ENCODE data around the gene NARF. TPM values are rescaled to one million over a fixed set of nuclear protein-coding genes. Genes with fewer than 3 reads are reported as not detected.
A peak's percentile ranks its signal among the peaks of the same experiment; 100 is the strongest.
"Not testable (repeated sequence)": the region's sequence is repeated elsewhere in the genome, so short reads cannot be mapped to it uniquely, and the experiment has no call there.

Gene NARF
- polyA plus RNA-seq, 1 donor, result 44.1 TPM

GRCh38 chr17:82458885-82459424, 414 bp downstream of the NARF start:
- DNase-seq, result peak; percentile 36 to 50
- WGBS (ENCODE audit: insufficient coverage, low lambda C conversion rate), result no CpG with 5 or more reads among the region's 62 CpGs
- Histone ChIP-seq H3K4me3 (ENCODE audit: low read length) (peak overlapping the region; percentile 89), H3K9me3 (ENCODE audit: control insufficient read depth, low read depth, low read length) (peaks cover 3% of the 10 kb centered on the region), H3K4me1 (ENCODE audit: control insufficient read depth, insufficient read depth, low read length) (peaks cover 18% of the 10 kb centered on the region), H3K36me3 (ENCODE audit: control insufficient read depth, insufficient read depth, low read length) (peaks cover 35% of the 10 kb centered on the region), H3K27me3 (ENCODE audit: control insufficient read depth, insufficient read depth, low read length) (no peaks in the 10 kb centered on the region), H3K27ac (ENCODE audit: low read length) (peak overlapping the region; percentile 54)

DNA sequence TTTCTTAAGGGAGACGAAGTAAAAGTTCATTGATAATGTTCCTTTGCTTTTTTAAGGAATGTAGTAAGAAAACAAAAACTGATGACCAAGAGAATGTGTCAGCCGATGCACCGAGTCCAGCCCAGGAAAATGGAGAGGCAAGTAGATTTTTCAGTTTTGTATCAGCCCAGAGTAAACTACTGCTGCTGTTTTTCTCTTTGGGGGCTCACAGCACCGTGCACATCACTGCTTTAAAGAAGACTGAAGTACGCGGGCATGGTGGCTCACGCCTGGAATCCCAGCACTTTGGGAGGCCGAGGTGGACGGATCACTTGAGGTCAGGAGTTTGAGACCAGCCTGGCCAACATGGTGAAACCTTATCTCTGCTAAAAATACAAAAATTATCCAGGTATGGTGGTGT, 1.4 kb downstream of the NARF start:
- not testable (repeated sequence) for H3K9me3 ChIP-seq (ENCODE audit: control insufficient read depth, low read depth, low read length); H3K27ac ChIP-seq (ENCODE audit: low read length); DNase-seq; H3K4me3 ChIP-seq (ENCODE audit: low read length); H3K27me3 ChIP-seq (ENCODE audit: control insufficient read depth, insufficient read depth, low read length)
- H3K4me1 ChIP-seq (ENCODE audit: control insufficient read depth, insufficient read depth, low read length), result peaks cover 18% of the 10 kb centered on the region
- peaks cover 45% of the 10 kb centered on the region for H3K36me3 ChIP-seq (ENCODE audit: control insufficient read depth, insufficient read depth, low read length)
- 100% methylated on average over 1 of the region's 9 CpGs for WGBS (ENCODE audit: insufficient coverage, low lambda C conversion rate)

- H3K27ac ChIP-seq (ENCODE audit: low read length), result peak overlapping the region; percentile 6
- DNase-seq, result peak; percentile 40 to 63
- WGBS (ENCODE audit: insufficient coverage, low lambda C conversion rate), result no CpG with 5 or more reads among the region's 10 CpGs
- H3K4me3 ChIP-seq (ENCODE audit: low read length), result no peak overlapping the region
- no peaks in the 10 kb centered on the region for H3K9me3 ChIP-seq (ENCODE audit: control insufficient read depth, low read depth, low read length)
- peaks cover 16% of the 10 kb centered on the region for H3K4me1 ChIP-seq (ENCODE audit: control insufficient read depth, insufficient read depth, low read length)
- no peaks in the 10 kb centered on the region for H3K27me3 ChIP-seq (ENCODE audit: control insufficient read depth, insufficient read depth, low read length)
- H3K36me3 ChIP-seq (ENCODE audit: control insufficient read depth, insufficient read depth, low read length), result peaks cover 58% of the 10 kb centered on the region
These were observed 3.4 kb downstream of the NARF start for GRCh38 chr17:82461827-82462524.

- DNase-seq, result no peak
- Histone ChIP-seq H3K4me3 (ENCODE audit: low read length) (no peak overlapping the region), H3K9me3 (ENCODE audit: control insufficient read depth, low read depth, low read length) (no peaks in the 10 kb centered on the region), H3K27ac (ENCODE audit: low read length) (no peak overlapping the region), H3K27me3 (ENCODE audit: control insufficient read depth, insufficient read depth, low read length) (no peaks in the 10 kb centered on the region), H3K36me3 (ENCODE audit: control insufficient read depth, insufficient read depth, low read length) (peaks cover 67% of the 10 kb centered on the region), H3K4me1 (ENCODE audit: control insufficient read depth, insufficient read depth, low read length) (peaks cover 8% of the 10 kb centered on the region)
- no CpG with 5 or more reads among the region's 6 CpGs for WGBS (ENCODE audit: insufficient coverage, low lambda C conversion rate)
These were observed 4.8 kb downstream of the NARF start for GRCh38 chr17:82463391-82463790.

- WGBS (ENCODE audit: insufficient coverage, low lambda C conversion rate), result no CpG with 5 or more reads among the region's 7 CpGs
- Histone ChIP-seq H3K27ac (ENCODE audit: low read length) (no peak overlapping the region), H3K27me3 (ENCODE audit: control insufficient read depth, insufficient read depth, low read length) (no peaks in the 10 kb centered on the region), H3K4me1 (ENCODE audit: control insufficient read depth, insufficient read depth, low read length) (peaks cover 8% of the 10 kb centered on the region), H3K4me3 (ENCODE audit: low read length) (no peak overlapping the region), H3K9me3 (ENCODE audit: control insufficient read depth, low read depth, low read length) (no peaks in the 10 kb centered on the region), H3K36me3 (ENCODE audit: control insufficient read depth, insufficient read depth, low read length) (peaks cover 73% of the 10 kb centered on the region)
- DNase-seq, result no peak
These were observed 5.5 kb downstream of the NARF start for GRCh38 chr17:82463925-82464566.

GRCh38 chr17:82464567-82464929, 6.0 kb downstream of the NARF start:
- Histone ChIP-seq H3K27ac (ENCODE audit: low read length) (no peak overlapping the region), H3K4me3 (ENCODE audit: low read length) (no peak overlapping the region), H3K4me1 (ENCODE audit: control insufficient read depth, insufficient read depth, low read length) (peaks cover 8% of the 10 kb centered on the region), H3K9me3 (ENCODE audit: control insufficient read depth, low read depth, low read length) (no peaks in the 10 kb centered on the region), H3K36me3 (ENCODE audit: control insufficient read depth, insufficient read depth, low read length) (peaks cover 77% of the 10 kb centered on the region), H3K27me3 (ENCODE audit: control insufficient read depth, insufficient read depth, low read length) (no peaks in the 10 kb centered on the region)
- no peak for DNase-seq
- WGBS (ENCODE audit: insufficient coverage, low lambda C conversion rate), result no CpG with 5 or more reads among the region's 11 CpGs

- Histone ChIP-seq H3K9me3 (ENCODE audit: control insufficient read depth, low read depth, low read length) (no peaks in the 10 kb centered on the region), H3K27me3 (ENCODE audit: control insufficient read depth, insufficient read depth, low read length) (no peaks in the 10 kb centered on the region), H3K4me1 (ENCODE audit: control insufficient read depth, insufficient read depth, low read length) (peaks cover 8% of the 10 kb centered on the region), H3K4me3 (ENCODE audit: low read length) (no peak overlapping the region), H3K27ac (ENCODE audit: low read length) (no peak overlapping the region), H3K36me3 (ENCODE audit: control insufficient read depth, insufficient read depth, low read length) (peaks cover 79% of the 10 kb centered on the region)
- no peak for DNase-seq
- WGBS (ENCODE audit: insufficient coverage, low lambda C conversion rate), result no CpG with 5 or more reads among the region's 7 CpGs
These were observed 6.6 kb downstream of the NARF start for GRCh38 chr17:82465023-82465603.

DNA sequence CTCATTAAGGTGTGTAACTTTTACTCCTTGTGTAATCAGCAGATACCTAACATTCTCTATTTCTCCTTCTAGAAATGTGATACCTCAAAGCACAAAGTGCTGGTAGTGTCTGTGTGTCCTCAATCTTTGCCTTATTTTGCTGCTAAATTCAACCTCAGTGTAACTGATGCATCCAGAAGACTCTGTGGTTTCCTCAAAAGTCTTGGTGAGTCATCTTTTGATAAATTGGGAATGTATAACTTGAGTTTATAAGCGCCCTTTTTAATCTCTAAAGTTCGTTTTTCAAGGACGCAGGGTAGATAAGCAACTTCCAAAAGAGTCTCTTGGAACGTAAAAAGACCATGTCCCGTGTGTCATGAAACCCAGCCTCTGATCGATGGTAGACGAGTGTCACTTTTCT, 10.2 kb downstream of the NARF start:
- no peak for DNase-seq
- WGBS (ENCODE audit: insufficient coverage, low lambda C conversion rate), result no CpG with 5 or more reads among the region's 7 CpGs
- Histone ChIP-seq H3K4me3 (ENCODE audit: low read length) (no peak overlapping the region), H3K36me3 (ENCODE audit: control insufficient read depth, insufficient read depth, low read length) (peaks cover 60% of the 10 kb centered on the region), H3K27me3 (ENCODE audit: control insufficient read depth, insufficient read depth, low read length) (no peaks in the 10 kb centered on the region), H3K9me3 (ENCODE audit: control insufficient read depth, low read depth, low read length) (no peaks in the 10 kb centered on the region), H3K4me1 (ENCODE audit: control insufficient read depth, insufficient read depth, low read length) (no peaks in the 10 kb centered on the region), H3K27ac (ENCODE audit: low read length) (no peak overlapping the region)

DNA sequence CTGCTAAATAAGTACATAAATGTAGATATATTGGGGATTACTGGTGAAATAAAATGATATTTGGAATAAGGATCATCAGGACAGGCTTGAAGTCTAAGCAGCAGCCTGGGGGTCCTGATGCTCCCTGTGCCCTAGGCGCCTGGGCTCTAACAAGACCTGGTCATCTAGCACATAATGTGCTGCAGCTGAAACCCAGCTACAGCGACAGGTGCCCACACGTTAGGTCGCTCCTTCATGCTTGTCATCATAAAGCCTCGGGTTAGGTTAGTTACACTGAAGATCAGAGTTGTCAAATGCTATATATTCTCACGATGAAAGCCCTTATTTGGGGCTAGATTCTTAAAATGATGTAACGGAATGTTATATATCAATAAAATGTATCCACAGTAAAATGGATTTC, 11.5 kb downstream of the NARF start:
- DNase-seq, result no peak
- H3K27ac ChIP-seq (ENCODE audit: low read length), result no peak overlapping the region
- H3K9me3 ChIP-seq (ENCODE audit: control insufficient read depth, low read depth, low read length), result no peaks in the 10 kb centered on the region
- no peaks in the 10 kb centered on the region for H3K27me3 ChIP-seq (ENCODE audit: control insufficient read depth, insufficient read depth, low read length)
- no peak overlapping the region for H3K4me3 ChIP-seq (ENCODE audit: low read length)
- 97% methylated on average over 6 of the region's 7 CpGs for WGBS (ENCODE audit: insufficient coverage, low lambda C conversion rate)
- H3K4me1 ChIP-seq (ENCODE audit: control insufficient read depth, insufficient read depth, low read length), result no peaks in the 10 kb centered on the region
- peaks cover 59% of the 10 kb centered on the region for H3K36me3 ChIP-seq (ENCODE audit: control insufficient read depth, insufficient read depth, low read length)

DNA sequence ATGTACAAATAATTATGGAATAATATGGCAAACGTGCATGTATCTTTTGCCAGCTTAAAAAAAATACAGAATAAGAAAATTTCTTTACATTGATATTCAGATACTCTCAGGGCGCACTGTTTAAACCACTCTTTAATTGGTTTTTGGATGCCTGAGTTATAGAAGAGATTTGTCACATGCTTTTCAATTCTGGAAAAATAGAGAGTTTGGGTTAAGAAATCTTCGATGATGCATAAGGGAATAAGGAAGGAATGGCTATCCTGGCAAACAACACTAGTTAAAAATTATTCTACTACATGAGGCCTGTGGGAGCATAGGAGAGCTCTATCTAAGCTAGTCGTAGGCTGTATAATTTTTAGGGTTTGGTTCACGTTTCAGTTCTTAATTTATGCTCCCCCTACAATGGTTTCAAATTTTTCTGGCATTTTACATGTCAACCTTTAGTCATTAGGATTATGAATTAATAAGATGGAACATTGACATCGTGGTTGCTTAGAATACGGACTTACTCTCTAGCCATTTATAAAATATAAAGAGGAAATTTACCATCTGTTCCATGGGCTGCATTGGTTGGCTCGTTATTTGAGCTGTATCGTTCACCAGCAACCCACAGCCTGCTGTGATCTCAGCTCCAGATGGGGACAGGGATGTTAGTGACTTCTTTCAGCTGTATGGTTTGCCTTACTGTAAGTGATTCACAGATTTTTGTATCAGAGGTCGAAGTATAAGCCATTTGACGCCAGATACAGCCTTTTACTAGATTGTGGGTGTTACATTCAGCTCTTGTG, 15.9 kb downstream of the NARF start:
- DNase-seq, result no peak
- H3K9me3 ChIP-seq (ENCODE audit: control insufficient read depth, low read depth, low read length), result no peaks in the 10 kb centered on the region
- H3K27ac ChIP-seq (ENCODE audit: low read length), result no peak overlapping the region
- peaks cover 55% of the 10 kb centered on the region for H3K36me3 ChIP-seq (ENCODE audit: control insufficient read depth, insufficient read depth, low read length)
- 87% methylated on average over 3 of the region's 11 CpGs for WGBS (ENCODE audit: insufficient coverage, low lambda C conversion rate)
- no peaks in the 10 kb centered on the region for H3K27me3 ChIP-seq (ENCODE audit: control insufficient read depth, insufficient read depth, low read length)
- H3K4me3 ChIP-seq (ENCODE audit: low read length), result no peak overlapping the region
- H3K4me1 ChIP-seq (ENCODE audit: control insufficient read depth, insufficient read depth, low read length), result no peaks in the 10 kb centered on the region

Data from large intestine (tissue), 3 donors.